SK-N-SH treated with all-trans-retinoic acid at 6 μM for 48 hours (cell line): Measurements from ENCODE around the gene DCLK1.

Experiments used
- ESRRG ChIP-seq: fragments of 250-450 bp; sonication (Bioruptor Pico); IDR thresholded peaks from 2 replicates; pipeline ENCODE4 v1.6.1; 2021; ENCODE audit warnings: mild to moderate bottlenecking
- ISL1 ChIP-seq: fragments of 250-450 bp; sonication (Bioruptor Pico); IDR thresholded peaks from 2 replicates; pipeline ENCODE4 v2.1.2; 2022; ENCODE audit warnings: mild to moderate bottlenecking, moderate library complexity
- RARB ChIP-seq: fragments of 250-450 bp; sonication (Bioruptor Pico); IDR thresholded peaks from 2 replicates; pipeline ENCODE4 v1.8.0; 2021; ENCODE audit warnings: mild to moderate bottlenecking, moderate library complexity
- SNAI2 ChIP-seq: fragments of 250-450 bp; sonication (Bioruptor Pico); IDR thresholded peaks from 2 replicates; pipeline ENCODE4 v1.5.0; 2020; ENCODE audit warnings: mild to moderate bottlenecking, moderate library complexity
- ZC3H10 ChIP-seq: fragments of 250-450 bp; sonication (Bioruptor Pico); IDR thresholded peaks from 2 replicates; pipeline ENCODE4 v1.5.1; 2021; ENCODE audit warnings: mild to moderate bottlenecking, moderate library complexity
- ZFP3 ChIP-seq: fragments of 250-450 bp; sonication (Bioruptor Pico); IDR thresholded peaks from 2 replicates; pipeline ENCODE4 v1.5.0; 2020; ENCODE audit warnings: mild to moderate bottlenecking, moderate library complexity
- ZNF565 ChIP-seq: fragments of 450-650 bp; formaldehyde crosslinking; conservative IDR thresholded peaks from 2 replicates; pipeline ENCODE4 v1.5.0; 2020; ENCODE audit warnings: low read depth, mild to moderate bottlenecking, moderate library complexity

GRCh38 chr13:35723821-35724220, 407.4 kb downstream of the DCLK1 start:
- TF ChIP-seq ESRRG (CRISPR knock-in tag) (no peak), ZC3H10 (CRISPR knock-in tag) (no peak), ISL1 (CRISPR knock-in tag) (peak; percentile 84), ZNF565 (no peak), ZFP3 (CRISPR knock-in tag) (no peak), RARB (no peak), SNAI2 (CRISPR knock-in tag) (no peak)
